ENCODE data around the gene TMEM132E.

The TMEM132E gene

GRCh38 chr17:34567691-34568465, 11.5 kb upstream of the TMEM132E start:
- DNase-seq (ENCODE audit: low spot score): no peak
- CTCF ChIA-PET: no interaction called here
- POLR2A ChIA-PET (ENCODE audit: low non-redundant PET): no interaction called here

GRCh38 chr17:34568953-34569352, 10.4 kb upstream of the TMEM132E start:
- no peak for TF ChIP-seq CTCF (conservative IDR thresholded peaks at IDR 0.05; ENCODE audit: low read depth)
- no peak overlapping the region for H3K27ac ChIP-seq
- ChIA-PET POLR2A (ENCODE audit: low non-redundant PET) (no interaction called here), CTCF (no interaction called here)
- no peak for DNase-seq (ENCODE audit: low spot score)

More at GRCh38 chr17:34567691-34568465, 11.5 kb upstream of the TMEM132E start:
- no peak for TF ChIP-seq CTCF (conservative IDR thresholded peaks at IDR 0.05; ENCODE audit: low read depth)
- H3K27ac ChIP-seq: no peak overlapping the region

- no peak for DNase-seq (ENCODE audit: low spot score)
- H3K27ac ChIP-seq: no peak overlapping the region
- TF ChIP-seq CTCF (conservative IDR thresholded peaks at IDR 0.05; ENCODE audit: low read depth): no peak
- ChIA-PET POLR2A (ENCODE audit: low non-redundant PET) (no interaction called here), CTCF (interaction anchor here (0.6 kb wide), 1 partner anchor 27 kb away, joined by 6 read pairs; no protein-coding TSS in a partner anchor)
Measured at GRCh38 chr17:34569591-34569990, 9.8 kb upstream of the TMEM132E start.

GRCh38 chr17:34570506-34570905, 8.9 kb upstream of the TMEM132E start:
- DNase-seq (ENCODE audit: low spot score): no peak
- no peak for TF ChIP-seq CTCF (conservative IDR thresholded peaks at IDR 0.05; ENCODE audit: low read depth)
- ChIA-PET POLR2A (ENCODE audit: low non-redundant PET) (no interaction called here), CTCF (interaction anchor here (1.2 kb wide), 1 partner anchor 67 kb away, joined by 3 read pairs; no protein-coding TSS in a partner anchor)
- H3K27ac ChIP-seq: no peak overlapping the region

GRCh38 chr17:34571428-34572130, 7.8 kb upstream of the TMEM132E start:
- POLR2A ChIA-PET (ENCODE audit: low non-redundant PET): no interaction called here
- no peak overlapping the region for H3K27ac ChIP-seq
- DNase-seq (ENCODE audit: low spot score): no peak
- CTCF ChIA-PET: interaction anchor here (0.6 to 0.7 kb wide), 2 partner anchors 65 to 548 kb away, joined by 3 to 5 read pairs; no protein-coding TSS in a partner anchor
- TF ChIP-seq CTCF (conservative IDR thresholded peaks at IDR 0.05; ENCODE audit: low read depth): no peak

- H3K27ac ChIP-seq: no peak overlapping the region
- DNase-seq (ENCODE audit: low spot score): no peak
- POLR2A ChIA-PET (ENCODE audit: low non-redundant PET): interaction anchor here (0.5 kb wide), 1 partner anchor 117 kb away, joined by 6 read pairs; no protein-coding TSS in a partner anchor
- no peak for TF ChIP-seq CTCF (conservative IDR thresholded peaks at IDR 0.05; ENCODE audit: low read depth)
- CTCF ChIA-PET: interaction anchor here (0.7 kb wide), 1 partner anchor 807 kb away, joined by 3 read pairs; no protein-coding TSS in a partner anchor
Measured at GRCh38 chr17:34572483-34572882, 6.9 kb upstream of the TMEM132E start.

All from RWPE1 (cell line).